ENCODE results near the gene TRIM22.
"Not testable (repeated sequence)": the region's sequence is repeated elsewhere in the genome, so short reads cannot be mapped to it uniquely, and the experiment has no call there.

The TRIM22 gene

DNA sequence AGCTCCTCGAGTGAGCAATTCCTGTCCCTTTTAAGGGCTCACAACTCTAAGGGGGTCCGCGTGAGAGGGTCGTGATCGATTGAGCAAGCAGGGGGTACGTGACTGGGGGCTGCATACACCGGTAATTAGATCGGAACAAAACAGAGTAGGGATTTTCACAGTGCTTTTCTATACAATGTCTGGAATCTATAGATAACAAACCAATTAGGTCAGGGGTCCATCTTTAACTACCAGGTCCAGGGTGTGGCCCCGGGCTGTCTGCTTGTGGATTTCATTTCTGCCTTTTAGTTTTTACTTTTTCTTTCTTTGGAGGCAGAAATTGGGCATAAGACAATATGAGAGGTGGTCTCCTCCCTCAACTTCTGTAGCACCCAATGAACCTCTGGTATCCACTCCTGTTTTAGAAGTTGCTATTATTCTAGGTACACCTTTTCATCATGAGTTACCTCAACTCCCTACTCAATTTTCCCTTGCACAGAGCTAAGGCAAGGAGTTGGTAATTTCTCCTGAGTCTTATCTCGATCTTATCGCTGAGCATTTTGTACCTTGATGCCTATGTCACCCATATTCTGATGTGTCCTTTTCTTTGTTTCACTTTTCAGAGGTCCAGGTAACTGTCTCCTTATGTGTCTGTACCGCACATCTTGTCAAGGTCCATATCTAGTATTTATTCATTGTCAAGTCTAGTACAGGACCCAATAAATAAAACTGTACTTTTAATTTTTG is 1.8 kb downstream of the TRIM22 start:
- DNase-seq (ENCODE audit: low read depth) = not testable (repeated sequence)

DNA sequence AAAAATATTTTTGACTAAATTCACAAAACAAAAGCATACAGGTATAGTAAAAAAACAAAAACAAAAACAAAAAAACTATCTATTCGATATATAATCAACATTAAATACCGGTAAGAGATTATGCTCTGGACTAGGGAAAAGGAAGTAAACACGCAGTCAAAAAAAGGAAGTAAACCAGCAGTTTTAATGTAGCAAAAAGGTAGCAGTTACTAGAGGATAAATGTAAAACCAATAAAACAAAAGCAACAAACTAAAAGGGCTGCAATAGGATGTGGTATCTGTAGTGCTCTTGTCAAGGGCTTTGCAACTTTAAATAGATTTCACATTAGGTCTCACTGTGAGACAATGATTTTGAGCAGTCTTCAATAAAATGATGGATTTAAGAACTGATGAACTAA is 2.4 kb downstream of the TRIM22 start:
- no peak for DNase-seq (ENCODE audit: low read depth)

- no peak for DNase-seq (ENCODE audit: low read depth)
These were observed 5.1 kb downstream of the TRIM22 start for GRCh38 chr11:5694642-5695041.

- no peak for DNase-seq (ENCODE audit: low read depth)
These were observed 6.0 kb downstream of the TRIM22 start for GRCh38 chr11:5695580-5695979.

DNA sequence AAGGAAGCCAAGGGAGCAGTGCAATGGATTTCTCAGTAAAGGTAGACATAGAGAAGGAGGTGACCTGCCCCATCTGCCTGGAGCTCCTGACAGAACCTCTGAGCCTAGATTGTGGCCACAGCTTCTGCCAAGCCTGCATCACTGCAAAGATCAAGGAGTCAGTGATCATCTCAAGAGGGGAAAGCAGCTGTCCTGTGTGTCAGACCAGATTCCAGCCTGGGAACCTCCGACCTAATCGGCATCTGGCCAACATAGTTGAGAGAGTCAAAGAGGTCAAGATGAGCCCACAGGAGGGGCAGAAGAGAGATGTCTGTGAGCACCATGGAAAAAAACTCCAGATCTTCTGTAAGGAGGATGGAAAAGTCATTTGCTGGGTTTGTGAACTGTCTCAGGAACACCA is 6.6 kb downstream of the TRIM22 start:
- no peak for DNase-seq (ENCODE audit: low read depth)

GRCh38 chr11:5698281-5698680 is 8.7 kb downstream of the TRIM22 start:
- no peak for DNase-seq (ENCODE audit: low read depth)

- DNase-seq (ENCODE audit: low read depth) = no peak
These were observed 10.9 kb downstream of the TRIM22 start for GRCh38 chr11:5700421-5701054.

DNA sequence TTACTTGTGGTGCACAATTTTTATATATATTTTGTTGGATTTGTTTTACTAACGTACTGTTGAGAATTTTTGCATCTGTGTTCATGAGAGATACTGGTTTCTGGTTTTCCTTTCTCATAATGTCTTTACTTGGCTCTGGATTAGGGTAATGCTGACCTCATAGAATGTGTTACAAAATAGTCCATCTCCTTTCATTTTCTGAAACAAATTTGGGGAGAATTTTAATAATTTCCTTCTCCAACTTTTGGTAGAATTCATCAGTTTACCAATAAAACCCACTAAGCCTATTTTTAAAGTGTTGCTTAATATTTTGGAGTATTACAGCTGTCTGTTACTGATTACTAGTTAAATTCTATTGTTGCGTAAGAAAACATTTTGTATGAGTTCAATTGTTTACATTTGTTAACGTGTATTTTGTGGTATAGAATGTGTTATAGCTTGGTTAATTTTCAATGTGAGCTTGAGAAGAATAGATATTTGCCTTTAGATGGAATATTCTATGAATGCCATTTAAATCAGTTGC is 11.5 kb downstream of the TRIM22 start:
- DNase-seq (ENCODE audit: low read depth) = no peak

DNA sequence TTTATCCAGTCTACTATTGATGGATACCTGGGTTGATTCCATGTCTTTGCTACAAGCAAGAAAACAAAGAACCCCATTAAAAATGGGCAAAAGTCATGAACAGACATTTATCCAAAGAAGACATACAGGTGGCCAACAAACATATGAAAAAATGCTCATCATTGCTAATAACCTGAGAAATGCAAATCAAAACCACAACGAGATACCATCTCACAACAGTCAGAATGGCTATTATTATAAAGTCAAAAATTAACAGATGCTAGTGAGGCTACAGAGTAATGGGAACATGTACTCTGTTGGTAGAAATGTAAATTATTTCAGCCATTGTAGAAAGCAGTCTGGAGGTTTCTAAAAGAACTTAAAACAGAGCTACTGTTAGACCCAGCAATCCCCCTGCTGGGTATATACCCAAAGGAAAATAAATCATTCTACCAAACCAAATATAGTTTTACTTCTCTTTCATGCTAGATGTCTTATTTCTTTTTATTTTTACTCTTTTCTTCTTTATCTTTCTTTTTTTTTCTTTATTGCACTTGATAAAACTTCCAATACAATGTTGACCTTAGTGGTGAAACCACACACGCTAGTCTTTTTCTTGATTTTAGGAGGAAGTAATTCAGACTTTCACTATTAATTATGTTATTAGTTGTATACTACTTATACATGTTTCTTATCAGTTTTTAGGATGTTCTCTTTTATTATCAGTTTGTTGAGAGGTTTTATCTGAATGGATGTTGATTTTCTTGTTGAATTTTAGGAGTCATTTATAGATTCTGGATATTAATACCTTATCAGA is 14.3 kb downstream of the TRIM22 start:
- no peak for DNase-seq (ENCODE audit: low read depth)

GRCh38 chr11:5705688-5706087 is 16.1 kb downstream of the TRIM22 start:
- DNase-seq (ENCODE audit: low read depth) = no peak

DNA sequence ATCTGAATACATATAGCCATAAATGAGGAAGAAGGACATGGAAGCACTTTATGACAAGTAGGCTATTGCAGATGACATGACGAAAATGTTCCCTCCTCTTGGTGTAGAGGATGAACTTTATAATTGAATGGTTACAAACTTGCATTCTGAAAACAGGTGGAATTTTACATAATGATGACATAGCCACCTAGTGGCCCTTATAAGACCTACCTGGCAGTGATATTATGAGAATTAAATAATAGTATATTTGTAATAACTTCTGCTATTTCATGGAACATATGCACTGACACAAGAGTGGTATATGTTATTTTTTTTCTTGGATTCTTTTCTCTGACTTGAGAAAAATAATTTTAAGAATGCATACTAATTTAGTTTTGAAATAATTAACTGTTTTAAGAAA is 22.9 kb downstream of the TRIM22 start:
- DNase-seq (ENCODE audit: low read depth) = no peak

DNA sequence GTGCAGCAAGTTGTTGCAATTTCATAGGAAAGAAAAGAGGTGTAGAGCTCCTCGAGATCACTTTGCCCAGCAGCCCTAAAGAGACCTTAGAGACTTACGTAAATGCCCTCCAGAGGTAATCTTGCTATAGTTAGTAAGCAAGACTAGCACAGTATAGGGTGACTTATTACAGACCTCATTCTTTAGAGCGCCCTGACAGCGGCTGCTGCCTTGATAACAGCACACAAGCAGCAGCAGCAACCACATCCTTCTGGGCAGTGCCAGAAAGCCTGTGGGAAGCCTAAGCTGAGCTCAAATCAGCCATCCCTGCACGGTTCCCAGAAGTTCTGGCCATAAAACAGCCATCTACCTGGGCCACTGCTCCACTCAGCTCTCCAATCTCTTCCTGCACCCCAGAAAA is 24.1 kb downstream of the TRIM22 start:
- no peak for DNase-seq (ENCODE audit: low read depth)

GRCh38 chr11:5716518-5716917 is 26.9 kb downstream of the TRIM22 start:
- not testable (repeated sequence) for DNase-seq (ENCODE audit: low read depth)

DNA sequence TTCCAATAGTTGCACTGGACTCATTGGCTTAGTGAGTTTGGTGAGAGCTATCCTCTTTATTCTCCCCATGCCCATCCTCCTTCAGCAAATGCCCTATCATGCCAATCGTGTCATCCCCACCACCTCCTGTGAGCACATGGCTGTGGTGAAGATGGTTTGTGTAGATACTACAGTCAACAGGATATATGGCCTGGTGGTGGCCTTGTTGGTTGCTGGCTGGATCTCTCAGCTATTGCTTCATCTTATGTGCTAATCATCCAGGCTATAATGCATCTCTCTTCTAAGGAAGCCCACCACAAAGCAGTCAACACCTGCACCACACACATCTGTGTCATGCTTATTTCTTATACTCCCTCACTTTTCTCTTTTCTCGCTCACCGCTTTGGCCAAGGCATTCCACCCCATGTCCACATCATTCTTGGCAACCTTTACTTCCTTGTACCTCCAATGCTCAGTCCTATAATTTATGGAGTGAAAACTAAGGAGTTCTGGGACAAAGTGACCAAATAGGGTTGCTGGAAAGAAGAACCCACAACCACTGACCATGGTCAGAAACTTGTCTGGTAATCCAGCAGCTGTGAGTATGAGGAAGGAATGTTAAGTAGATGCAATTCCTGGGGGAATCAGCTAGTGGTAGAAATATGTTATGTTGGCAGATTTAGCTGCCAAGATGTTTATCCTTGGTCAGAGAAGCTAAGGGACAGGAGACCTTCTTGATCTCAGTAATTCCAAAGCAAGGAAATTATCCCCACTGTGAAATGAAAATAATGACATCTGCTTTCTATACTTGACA is 30.3 kb downstream of the TRIM22 start:
- DNase-seq (ENCODE audit: low read depth) = no peak

DNA sequence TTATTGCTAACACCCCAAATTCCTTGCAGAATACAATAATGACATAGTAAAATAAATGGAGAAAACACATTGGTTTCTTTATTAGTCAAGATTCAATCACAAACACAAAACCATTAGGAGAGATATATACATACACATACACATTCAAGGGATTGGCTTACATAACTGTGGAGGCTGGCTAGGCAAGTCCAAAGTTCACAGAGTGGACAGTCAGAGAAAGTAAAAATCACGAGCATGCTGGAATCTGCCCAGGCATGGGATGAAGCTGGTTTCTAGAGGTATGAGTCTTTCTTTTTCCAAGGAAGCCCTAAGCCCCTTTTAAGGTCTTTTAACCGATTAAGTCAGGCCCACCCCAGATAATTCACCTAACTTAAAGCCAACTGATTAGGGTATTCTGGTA is 33.0 kb downstream of the TRIM22 start:
- DNase-seq (ENCODE audit: low read depth) = no peak

DNA sequence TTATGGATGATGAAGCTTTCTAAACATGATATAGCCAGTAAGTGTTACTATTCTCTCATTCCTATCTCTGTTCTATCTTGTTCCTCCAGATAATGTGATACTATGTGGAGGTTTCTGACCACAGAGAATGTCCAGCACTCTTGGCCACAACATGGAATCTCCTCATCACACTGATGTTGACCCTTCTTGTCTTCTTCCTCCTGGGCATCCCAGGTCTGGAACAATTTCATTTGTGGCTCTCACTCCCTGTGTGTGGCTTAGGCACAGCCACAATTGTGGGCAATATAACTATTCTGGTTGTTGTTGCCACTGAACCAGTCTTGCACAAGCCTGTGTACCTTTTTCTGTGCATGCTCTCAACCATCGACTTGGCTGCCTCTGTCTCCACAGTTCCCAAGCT is 36.8 kb downstream of the TRIM22 start:
- no peak for DNase-seq (ENCODE audit: low read depth)

- DNase-seq (ENCODE audit: low read depth) = no peak
These were observed 38.1 kb downstream of the TRIM22 start for GRCh38 chr11:5727691-5728090.

DNA sequence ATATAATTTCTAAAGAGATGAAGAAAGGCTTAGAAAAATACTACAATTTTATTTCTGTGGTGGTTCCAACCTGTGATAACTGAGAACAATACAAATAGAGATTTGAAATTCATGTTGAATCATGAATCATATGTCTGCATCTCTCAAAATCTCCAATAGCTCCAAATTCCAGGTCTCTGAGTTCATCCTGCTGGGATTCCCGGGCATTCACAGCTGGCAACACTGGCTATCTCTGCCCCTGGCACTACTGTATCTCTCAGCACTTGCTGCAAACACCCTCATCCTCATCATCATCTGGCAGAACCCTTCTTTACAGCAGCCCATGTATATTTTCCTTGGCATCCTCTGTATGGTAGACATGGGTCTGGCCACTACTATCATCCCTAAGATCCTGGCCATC is 46.8 kb downstream of the TRIM22 start, which contains the start of gene OR56B1:
Gene OR56B1, plus strand, starts transcription at position 53 of the 400 bp plus-strand sequence. Its CDS starts 69 bp downstream, at position 122.
- no peak for DNase-seq (ENCODE audit: low read depth)

- DNase-seq (ENCODE audit: low read depth) = no peak
These were observed 47.5 kb downstream of the TRIM22 start for GRCh38 chr11:5737091-5737490.

GRCh38 chr11:5737670-5738392 is 48.2 kb downstream of the TRIM22 start:
- DNase-seq (ENCODE audit: low read depth) = no peak

DNA sequence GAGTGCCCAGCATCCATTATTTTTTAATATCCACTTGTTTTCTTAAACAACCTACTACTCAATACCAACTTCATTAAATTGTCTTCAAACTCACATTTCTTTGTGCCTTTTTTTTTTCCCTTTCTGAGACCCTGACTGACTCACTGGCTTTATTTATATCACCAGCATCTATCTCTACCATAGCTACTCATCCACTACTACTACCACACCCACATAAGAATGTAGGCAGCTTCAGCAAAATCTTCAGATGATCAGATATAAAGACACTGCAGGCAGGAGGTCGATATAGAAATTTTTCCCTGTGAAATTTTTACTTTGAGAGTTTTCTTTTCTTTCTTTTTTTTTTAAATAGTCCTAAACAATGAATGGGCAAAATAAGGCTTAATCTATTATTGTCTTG is 48.8 kb downstream of the TRIM22 start:
- no peak for DNase-seq (ENCODE audit: low read depth)

Data from activated T-helper 1 cell treated with Interleukin-2 at 50 U/mL for 16 hours (primary cell).